ENCODE results near the gene TBC1D2.

DNA sequence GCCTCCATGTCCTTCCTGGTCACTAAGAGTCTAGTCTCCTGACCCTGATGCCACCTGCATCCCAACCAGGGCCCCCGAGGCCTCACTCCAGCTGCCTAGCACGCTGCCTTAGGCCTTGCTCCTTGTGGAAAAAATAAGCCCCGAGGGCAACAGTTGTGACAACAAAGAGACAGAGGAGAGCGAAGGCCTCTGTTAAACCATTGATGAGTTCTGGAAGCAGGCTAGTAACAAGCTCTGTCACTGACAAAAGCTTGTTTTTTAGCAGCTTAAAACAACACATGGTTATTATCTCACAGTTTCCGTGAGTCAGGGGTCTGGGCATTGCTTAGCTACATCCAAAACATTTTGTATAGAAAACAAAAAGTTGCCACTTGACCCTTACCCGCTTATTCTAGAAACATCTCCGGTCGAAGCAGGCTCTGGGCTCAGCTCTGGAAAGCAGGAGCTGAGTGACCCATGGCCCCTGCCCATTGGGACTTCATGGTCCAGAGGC is 48.2 kb upstream of the TBC1D2 start:
- no peak for TF ChIP-seq POLR2A (IDR thresholded peaks at IDR 0.05)
- TF ChIP-seq, protein P1, sequence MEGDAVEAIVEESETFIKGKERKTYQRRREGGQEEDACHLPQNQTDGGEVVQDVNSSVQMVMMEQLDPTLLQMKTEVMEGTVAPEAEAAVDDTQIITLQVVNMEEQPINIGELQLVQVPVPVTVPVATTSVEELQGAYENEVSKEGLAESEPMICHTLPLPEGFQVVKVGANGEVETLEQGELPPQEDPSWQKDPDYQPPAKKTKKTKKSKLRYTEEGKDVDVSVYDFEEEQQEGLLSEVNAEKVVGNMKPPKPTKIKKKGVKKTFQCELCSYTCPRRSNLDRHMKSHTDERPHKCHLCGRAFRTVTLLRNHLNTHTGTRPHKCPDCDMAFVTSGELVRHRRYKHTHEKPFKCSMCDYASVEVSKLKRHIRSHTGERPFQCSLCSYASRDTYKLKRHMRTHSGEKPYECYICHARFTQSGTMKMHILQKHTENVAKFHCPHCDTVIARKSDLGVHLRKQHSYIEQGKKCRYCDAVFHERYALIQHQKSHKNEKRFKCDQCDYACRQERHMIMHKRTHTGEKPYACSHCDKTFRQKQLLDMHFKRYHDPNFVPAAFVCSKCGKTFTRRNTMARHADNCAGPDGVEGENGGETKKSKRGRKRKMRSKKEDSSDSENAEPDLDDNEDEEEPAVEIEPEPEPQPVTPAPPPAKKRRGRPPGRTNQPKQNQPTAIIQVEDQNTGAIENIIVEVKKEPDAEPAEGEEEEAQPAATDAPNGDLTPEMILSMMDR (IDR thresholded peaks at IDR 0.05) = no peak

Measured in body of pancreas (tissue), 4 donors.